BE2C (cell line): ENCODE results near the gene BATF.

ENCODE experiments used
- DNase-seq: peaks from one replicate; pipeline ENCODE4 v3.0.0-alpha.2; 2020
- H3K27me3 ChIP-seq: fragments of 250-450 bp; sonication (Bioruptor Pico); 2 replicates; pipeline ENCODE4 v1.5.1; 2020; ENCODE audit warnings: mild to moderate bottlenecking
- H3K36me3 ChIP-seq: fragments of 250-450 bp; sonication (Bioruptor Pico); 2 replicates; pipeline ENCODE4 v1.5.1; 2020; ENCODE audit warnings: mild to moderate bottlenecking
- H3K4me1 ChIP-seq: fragments of 250-450 bp; sonication (Bioruptor Pico); 2 replicates; pipeline ENCODE4 v1.5.1; 2020
- H3K4me3 ChIP-seq: 2 replicates; pipeline ENCODE4 v1.5.1; 2011; ENCODE audit warnings: low read depth, low read length
- H3K9me3 ChIP-seq: fragments of 250-450 bp; sonication (Bioruptor Pico); 2 replicates; pipeline ENCODE4 v1.5.1; 2020
- TF ChIP-seq, protein P1 (sequence below): IDR thresholded peaks from 2 replicates; pipeline ENCODE4 v1.5.1; 2012; ENCODE audit warnings: mild to moderate bottlenecking, low read depth, low read length

The BATF gene

DNA sequence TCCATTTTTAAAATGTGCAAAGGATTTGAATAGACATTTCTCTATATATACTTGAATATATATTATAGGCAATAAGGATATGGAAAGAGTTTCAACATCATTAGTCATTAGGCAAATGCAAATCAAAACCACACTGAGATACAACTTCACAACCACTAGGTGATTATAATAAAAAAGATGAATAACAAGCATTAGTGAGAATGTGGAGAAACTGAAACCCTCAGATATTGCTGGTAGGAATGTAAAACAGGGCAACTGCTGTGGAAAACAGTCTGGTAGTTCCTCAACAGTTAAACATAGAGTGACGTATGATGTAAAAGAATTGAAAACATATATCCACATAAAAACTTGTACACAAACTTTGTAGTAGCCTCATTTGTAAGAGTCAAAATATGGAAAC, 11.7 kb upstream of the BATF start:
- Histone ChIP-seq H3K27me3 (no peaks in the 10 kb centered on the region), H3K36me3 (no peaks in the 10 kb centered on the region), H3K9me3 (no peaks in the 10 kb centered on the region), H3K4me1 (no peaks in the 10 kb centered on the region), H3K4me3 (no peak overlapping the region)
- TF ChIP-seq, protein P1, sequence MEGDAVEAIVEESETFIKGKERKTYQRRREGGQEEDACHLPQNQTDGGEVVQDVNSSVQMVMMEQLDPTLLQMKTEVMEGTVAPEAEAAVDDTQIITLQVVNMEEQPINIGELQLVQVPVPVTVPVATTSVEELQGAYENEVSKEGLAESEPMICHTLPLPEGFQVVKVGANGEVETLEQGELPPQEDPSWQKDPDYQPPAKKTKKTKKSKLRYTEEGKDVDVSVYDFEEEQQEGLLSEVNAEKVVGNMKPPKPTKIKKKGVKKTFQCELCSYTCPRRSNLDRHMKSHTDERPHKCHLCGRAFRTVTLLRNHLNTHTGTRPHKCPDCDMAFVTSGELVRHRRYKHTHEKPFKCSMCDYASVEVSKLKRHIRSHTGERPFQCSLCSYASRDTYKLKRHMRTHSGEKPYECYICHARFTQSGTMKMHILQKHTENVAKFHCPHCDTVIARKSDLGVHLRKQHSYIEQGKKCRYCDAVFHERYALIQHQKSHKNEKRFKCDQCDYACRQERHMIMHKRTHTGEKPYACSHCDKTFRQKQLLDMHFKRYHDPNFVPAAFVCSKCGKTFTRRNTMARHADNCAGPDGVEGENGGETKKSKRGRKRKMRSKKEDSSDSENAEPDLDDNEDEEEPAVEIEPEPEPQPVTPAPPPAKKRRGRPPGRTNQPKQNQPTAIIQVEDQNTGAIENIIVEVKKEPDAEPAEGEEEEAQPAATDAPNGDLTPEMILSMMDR, result no peak
- no peak for DNase-seq

DNA sequence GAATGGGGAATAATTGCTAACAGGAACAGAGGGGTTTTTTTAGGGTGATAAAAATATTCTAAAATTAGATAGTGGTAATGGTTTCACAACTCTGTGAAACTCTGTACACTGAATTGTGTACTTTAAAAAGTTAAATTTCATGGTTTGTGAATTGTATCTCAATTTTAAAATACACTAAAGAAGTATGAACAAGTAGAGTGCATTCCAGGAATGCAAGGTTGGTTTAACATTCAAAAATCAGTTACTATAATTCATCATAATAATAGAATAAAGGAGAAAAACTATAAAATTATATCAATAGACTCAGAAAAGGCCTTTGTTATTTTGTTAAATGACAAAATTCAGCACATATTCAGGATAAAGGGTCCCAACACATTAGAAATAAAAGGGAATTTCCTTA, 11.1 kb upstream of the BATF start:
- H3K4me1 ChIP-seq, result no peaks in the 10 kb centered on the region
- H3K27me3 ChIP-seq, result no peaks in the 10 kb centered on the region
- TF ChIP-seq, protein P1, result no peak
- DNase-seq, result no peak
- no peaks in the 10 kb centered on the region for H3K9me3 ChIP-seq
- no peak overlapping the region for H3K4me3 ChIP-seq
- H3K36me3 ChIP-seq, result no peaks in the 10 kb centered on the region

DNA sequence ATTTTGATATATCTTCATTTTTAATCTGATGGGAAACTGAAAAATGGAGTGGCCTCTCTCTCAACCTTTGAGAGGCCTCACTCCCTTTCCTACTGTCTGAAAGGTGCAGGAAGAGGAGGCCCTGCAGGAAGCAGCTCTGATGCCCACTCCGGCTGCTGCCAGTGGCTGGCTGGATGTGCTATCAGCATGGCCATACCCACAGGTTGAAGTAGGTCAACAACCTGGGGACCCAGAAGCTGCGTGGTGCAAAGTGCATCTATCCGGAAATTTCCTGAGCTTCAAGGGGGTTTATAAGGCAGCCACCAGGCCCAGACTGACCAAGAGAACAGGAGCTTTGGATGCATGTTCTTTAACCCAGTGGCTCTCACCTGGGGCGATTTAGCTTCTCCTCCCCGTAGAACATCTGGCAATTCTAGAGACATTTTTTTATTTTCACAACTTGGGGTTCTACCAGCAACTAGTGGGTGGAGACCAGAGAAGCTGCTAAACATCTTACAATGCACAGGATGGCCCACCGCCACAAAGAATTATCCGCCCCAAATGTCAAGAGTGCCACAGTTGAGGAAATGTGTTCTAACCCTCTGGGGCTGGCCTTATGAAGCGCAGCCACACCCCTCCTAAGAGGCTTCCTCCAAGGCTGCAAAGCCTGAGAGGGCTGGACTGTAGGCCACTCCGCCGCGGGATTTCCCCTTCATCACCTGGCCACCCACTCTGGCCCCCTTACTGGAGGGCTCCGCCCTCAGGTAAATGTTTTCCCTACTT, 8.2 kb upstream of the BATF start:
- H3K4me1 ChIP-seq, result no peaks in the 10 kb centered on the region
- TF ChIP-seq, protein P1, result no peak
- DNase-seq, result no peak
- H3K4me3 ChIP-seq, result no peak overlapping the region
- H3K27me3 ChIP-seq, result no peaks in the 10 kb centered on the region
- H3K9me3 ChIP-seq, result no peaks in the 10 kb centered on the region
- no peaks in the 10 kb centered on the region for H3K36me3 ChIP-seq

DNA sequence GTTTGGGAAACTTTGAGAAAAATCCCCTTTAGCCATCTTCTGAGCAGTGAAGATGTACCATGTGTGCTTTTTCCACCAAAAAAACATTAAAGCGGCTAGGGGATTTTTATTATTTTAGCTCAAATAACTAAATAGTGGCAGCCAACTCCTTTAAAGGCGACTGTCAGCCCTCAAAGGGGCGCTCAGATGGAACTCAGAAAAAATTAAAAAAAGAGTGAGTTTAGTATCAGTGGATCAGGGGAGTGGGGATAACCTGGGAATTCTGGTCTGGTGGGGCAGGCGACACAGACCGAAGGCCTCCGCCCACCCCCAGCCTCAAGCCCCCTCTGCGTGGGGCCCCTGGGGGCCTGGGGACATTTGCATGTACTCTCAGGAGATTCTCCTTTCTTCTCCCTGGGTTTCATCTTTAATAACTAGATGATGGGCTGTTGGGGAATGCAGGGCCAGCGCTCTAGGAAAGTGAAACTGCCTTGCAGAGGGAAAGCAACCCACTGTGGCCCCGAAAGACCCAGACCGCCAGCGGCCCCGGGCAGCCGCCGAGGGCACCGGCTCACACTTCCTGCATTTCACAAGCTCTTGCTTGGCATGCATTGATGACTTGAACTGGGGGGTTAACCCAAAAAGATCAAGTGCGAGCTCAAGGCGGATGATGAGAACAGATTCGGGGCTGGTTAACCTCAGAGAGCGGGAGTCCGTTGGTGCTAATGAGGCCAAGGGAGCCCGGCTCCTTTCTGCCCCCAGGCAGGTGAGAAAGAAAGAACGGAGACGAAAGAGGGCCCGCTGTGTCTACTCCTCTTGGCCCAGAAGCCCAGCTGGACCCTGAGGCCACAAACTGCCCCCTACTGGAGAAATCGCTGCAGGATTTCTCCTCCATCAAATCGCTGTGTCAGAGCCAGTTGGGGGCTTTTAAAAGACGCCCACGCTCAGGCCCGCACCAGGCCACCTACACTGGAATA, 7.3 kb upstream of the BATF start:
- no peak overlapping the region for H3K4me3 ChIP-seq
- TF ChIP-seq, protein P1, result no peak
- no peak for DNase-seq

DNA sequence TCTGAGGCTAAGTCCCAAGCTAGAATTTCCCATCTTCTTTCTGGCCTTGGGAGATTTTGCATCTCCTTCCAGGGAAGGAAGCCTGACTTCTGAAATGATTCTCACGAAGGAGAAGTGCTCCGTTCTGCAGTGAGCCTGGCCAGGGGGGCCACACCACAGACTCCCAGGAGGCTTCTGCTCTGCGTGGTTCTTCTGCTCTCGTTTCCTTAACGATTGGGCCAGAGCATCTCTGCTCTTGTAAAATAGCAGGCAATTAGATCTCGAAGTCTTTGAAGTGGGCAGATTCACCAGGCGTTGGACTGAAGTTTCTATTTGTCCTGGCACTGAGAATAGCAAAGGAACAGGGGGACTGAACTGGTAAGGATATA, 6.7 kb upstream of the BATF start:
- no peaks in the 10 kb centered on the region for H3K27me3 ChIP-seq
- DNase-seq, result no peak
- TF ChIP-seq, protein P1, result no peak
- H3K4me1 ChIP-seq, result no peaks in the 10 kb centered on the region
- no peaks in the 10 kb centered on the region; the same call in 1 of the 2 replicates for H3K9me3 ChIP-seq
- no peak overlapping the region for H3K4me3 ChIP-seq
- no peaks in the 10 kb centered on the region for H3K36me3 ChIP-seq

More for the DNA sequence above, 7.3 kb upstream of the BATF start:
- Histone ChIP-seq H3K4me1 (no peaks in the 10 kb centered on the region), H3K36me3 (no peaks in the 10 kb centered on the region), H3K9me3 (no peaks in the 10 kb centered on the region), H3K27me3 (no peaks in the 10 kb centered on the region)
